Stomach (tissue), 4 donors: ENCODE data around the gene WWC2.

Experiments used
- EP300 ChIP-seq: sonication (generic); formaldehyde crosslinking; IDR thresholded peaks from one replicate; pipeline ENCODE4 v1.6.1; 2017; ENCODE audit warnings: antibody characterized with exemption
- POLR2A ChIP-seq, 4 donors: fragments of 450-650 bp; IDR thresholded peaks; one replicate each; pipeline ENCODE4 v1.6.1; 2016; ENCODE audit warnings: antibody characterized with exemption in 4 of 4, control low read depth in 2 of 4, mild to moderate bottlenecking in 1 of 4, moderate library complexity in 1 of 4
- TF ChIP-seq, protein P1 (sequence below), 7 experiments: fragments of 450-650 bp in 4 of 7; fragments of 200-600 bp in 3 of 7; sonication (generic) in 3 of 7; IDR thresholded peaks; one replicate each; pipeline ENCODE4 v1.5.1; 2016 to 2019; ENCODE audit warnings: antibody characterized with exemption in 7 of 7, control low read depth in 2 of 7, mild to moderate bottlenecking in 1 of 7

DNA sequence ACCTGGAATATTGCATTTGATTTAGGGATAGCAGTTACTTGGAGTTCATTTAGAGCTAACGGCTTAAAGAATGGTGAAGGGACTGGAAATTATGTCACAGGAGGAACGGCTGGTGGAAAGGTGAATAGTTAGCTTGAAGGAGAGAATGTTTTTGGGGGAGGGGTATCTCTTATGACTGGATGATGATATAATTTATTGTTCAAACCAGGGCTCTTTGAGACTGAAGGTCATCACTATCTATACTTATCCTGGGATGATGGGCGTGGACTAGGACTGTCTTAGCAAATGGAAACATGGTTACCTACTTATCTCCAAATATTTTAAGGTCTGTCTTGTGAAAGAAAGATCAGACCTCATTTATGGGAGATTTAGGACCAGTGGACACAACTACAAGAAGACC, 30.1 kb downstream of the WWC2 start:
- TF ChIP-seq POLR2A (IDR thresholded peaks at IDR 0.05) (no peak), EP300 (no peak)
- TF ChIP-seq, protein P1, sequence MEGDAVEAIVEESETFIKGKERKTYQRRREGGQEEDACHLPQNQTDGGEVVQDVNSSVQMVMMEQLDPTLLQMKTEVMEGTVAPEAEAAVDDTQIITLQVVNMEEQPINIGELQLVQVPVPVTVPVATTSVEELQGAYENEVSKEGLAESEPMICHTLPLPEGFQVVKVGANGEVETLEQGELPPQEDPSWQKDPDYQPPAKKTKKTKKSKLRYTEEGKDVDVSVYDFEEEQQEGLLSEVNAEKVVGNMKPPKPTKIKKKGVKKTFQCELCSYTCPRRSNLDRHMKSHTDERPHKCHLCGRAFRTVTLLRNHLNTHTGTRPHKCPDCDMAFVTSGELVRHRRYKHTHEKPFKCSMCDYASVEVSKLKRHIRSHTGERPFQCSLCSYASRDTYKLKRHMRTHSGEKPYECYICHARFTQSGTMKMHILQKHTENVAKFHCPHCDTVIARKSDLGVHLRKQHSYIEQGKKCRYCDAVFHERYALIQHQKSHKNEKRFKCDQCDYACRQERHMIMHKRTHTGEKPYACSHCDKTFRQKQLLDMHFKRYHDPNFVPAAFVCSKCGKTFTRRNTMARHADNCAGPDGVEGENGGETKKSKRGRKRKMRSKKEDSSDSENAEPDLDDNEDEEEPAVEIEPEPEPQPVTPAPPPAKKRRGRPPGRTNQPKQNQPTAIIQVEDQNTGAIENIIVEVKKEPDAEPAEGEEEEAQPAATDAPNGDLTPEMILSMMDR (IDR thresholded peaks at IDR 0.05) = no peak
